Neuronal stem cell (in vitro differentiated cells): Measurements from ENCODE around the gene ZSWIM6.
"Not testable (repeated sequence)": the region's sequence is repeated elsewhere in the genome, so short reads cannot be mapped to it uniquely, and the experiment has no call there.

Source experiments
- DNase-seq: peaks from one replicate; pipeline ENCODE4 v3.0.0-alpha.2; 2013; ENCODE audit warnings: low spot score
- H2AFZ ChIP-seq: one replicate; pipeline ENCODE4 v1.6.1; 2013; ENCODE audit warnings: mild to moderate bottlenecking, low read length, inconsistent platforms
- H2AK5ac ChIP-seq: 2 replicates; pipeline ENCODE4 v1.6.1; 2013; ENCODE audit warnings: low read depth, mild to moderate bottlenecking, inconsistent platforms, low read length, moderate library complexity, mixed read lengths
- H2BK120ac ChIP-seq: 2 replicates; pipeline ENCODE4 v1.6.1; 2013; ENCODE audit warnings: low read depth, mild to moderate bottlenecking, inconsistent platforms, low read length, moderate library complexity, mixed read lengths
- H2BK12ac ChIP-seq: one replicate; pipeline ENCODE4 v1.6.1; 2013; ENCODE audit warnings: low read length, inconsistent platforms
- H2BK15ac ChIP-seq: 2 replicates; pipeline ENCODE4 v1.6.1; 2013; ENCODE audit warnings: mild to moderate bottlenecking, low read length, inconsistent platforms, mixed read lengths
- H2BK5ac ChIP-seq: one replicate; pipeline ENCODE4 v1.6.1; 2013; ENCODE audit warnings: inconsistent platforms, mild to moderate bottlenecking, low read length, moderate library complexity
- H3K14ac ChIP-seq: one replicate; pipeline ENCODE4 v1.6.1; 2013; ENCODE audit warnings: low read length, inconsistent platforms
- H3K18ac ChIP-seq: 2 replicates; pipeline ENCODE4 v1.6.1; 2013; ENCODE audit warnings: low read length, inconsistent platforms
- H3K23ac ChIP-seq: 2 replicates; pipeline ENCODE4 v1.6.1; 2013; ENCODE audit warnings: low read depth, mild to moderate bottlenecking, mixed read lengths, low read length, inconsistent platforms; ENCODE audit not compliant: poor library complexity
- H3K27ac ChIP-seq: replicated peaks from 3 replicates; pipeline ENCODE4 v1.5.1; 2013; ENCODE audit warnings: low read length, inconsistent platforms
- H3K27me3 ChIP-seq, 3 experiments: 2 replicates each; pipeline ENCODE4 v1.6.1; 2013; ENCODE audit warnings: low read length in 3 of 3, mild to moderate bottlenecking in 2 of 3, inconsistent platforms in 1 of 3, low read depth in 1 of 3, mixed read lengths in 1 of 3, moderate library complexity in 1 of 3; ENCODE audit not compliant: control insufficient read depth in 3 of 3, insufficient read depth in 3 of 3
- H3K36me3 ChIP-seq, 2 donors: replicated peaks in 1 of 2; 2 replicates each; pipeline ENCODE4 v1.6.1; 2013; ENCODE audit warnings: low read length in 2 of 2; ENCODE audit not compliant: control insufficient read depth in 2 of 2, insufficient read depth in 2 of 2
- H3K4ac ChIP-seq: 2 replicates; pipeline ENCODE4 v1.6.1; 2013; ENCODE audit warnings: inconsistent platforms, mild to moderate bottlenecking, low read length, moderate library complexity
- H3K4me1 ChIP-seq, 2 donors: 1 replicate in 1 of 2; 2 replicates in 1 of 2; pipeline ENCODE4 v1.6.1; 2013; ENCODE audit warnings: low read length in 2 of 2, low read depth in 1 of 2; ENCODE audit not compliant: control insufficient read depth in 2 of 2, insufficient read depth in 1 of 2
- H3K4me2 ChIP-seq: one replicate; pipeline ENCODE4 v1.6.1; 2013; ENCODE audit warnings: mild to moderate bottlenecking, low read length, inconsistent platforms; ENCODE audit not compliant: insufficient read depth, poor library complexity, severe bottlenecking
- H3K4me3 ChIP-seq, 2 donors: 2 replicates each; pipeline ENCODE4 v1.5.1; 2013; ENCODE audit warnings: low read length in 2 of 2, mild to moderate bottlenecking in 2 of 2, inconsistent platforms in 1 of 2, moderate library complexity in 1 of 2
- H3K79me1 ChIP-seq: one replicate; pipeline ENCODE4 v1.6.1; 2013; ENCODE audit warnings: low read depth, mild to moderate bottlenecking, inconsistent platforms, low read length, moderate library complexity
- H3K9ac ChIP-seq: one replicate; pipeline ENCODE4 v1.6.1; 2013; ENCODE audit warnings: mild to moderate bottlenecking, low read depth, low read length, inconsistent platforms; ENCODE audit not compliant: poor library complexity
- H3K9me3 ChIP-seq, 2 donors: replicated peaks in 1 of 2; 2 replicates each; pipeline versions ENCODE3 to v1.6.1; 2013; ENCODE audit warnings: low read length in 2 of 2, mild to moderate bottlenecking in 2 of 2, inconsistent platforms in 1 of 2, low read depth in 1 of 2, mixed read lengths in 1 of 2, moderate library complexity in 1 of 2; ENCODE audit not compliant: control insufficient read depth in 2 of 2, insufficient read depth in 1 of 2
- H4K8ac ChIP-seq: one replicate; pipeline ENCODE4 v1.6.1; 2013; ENCODE audit warnings: low read depth, mild to moderate bottlenecking, inconsistent platforms, low read length, moderate library complexity
- H4K91ac ChIP-seq: one replicate; pipeline ENCODE4 v1.6.1; 2013; ENCODE audit warnings: low read length, low read depth, mild to moderate bottlenecking, inconsistent platforms; ENCODE audit not compliant: poor library complexity
- WGBS, 2 donors: extraction: QIAGEN DNeasy Blood & Tissue Kit; methylation state at CpG; one replicate each; pipeline ENCODE4 v1.1.7; 2013; ENCODE audit warnings: missing lambda C conversion rate in 2 of 2, mixed read lengths in 1 of 2; ENCODE audit not compliant: insufficient read length in 2 of 2, insufficient replicate concordance in 1 of 2; ENCODE audit errors: extremely low coverage in 2 of 2; 5-methylcytosine and 5-hydroxymethylcytosine counted together

Gene ZSWIM6

GRCh38 chr5:61402244-61402823 is 70.3 kb downstream of the ZSWIM6 start:
- Histone ChIP-seq H4K91ac (no peak overlapping the region), H3K4ac (no peak overlapping the region), H3K18ac (no peak overlapping the region), H2BK12ac (no peak overlapping the region), H3K14ac (no peak overlapping the region), H3K4me3 (no peak overlapping the region), H2AFZ (no peak overlapping the region), H3K27me3 (no peaks in the 10 kb centered on the region), H3K23ac (no peak overlapping the region), H3K4me2 (no peak overlapping the region), H3K36me3 (peaks cover 0 to 29% of the 10 kb centered on the region in 2 donors), H2AK5ac (no peak overlapping the region), H4K8ac (no peak overlapping the region), H3K27ac (no peak overlapping the region), H3K9ac (no peak overlapping the region), H2BK15ac (no peak overlapping the region), H3K9me3 (peaks cover 2 to 21% of the 10 kb centered on the region in 2 donors), H3K79me1 (peaks cover 4% of the 10 kb centered on the region), H2BK120ac (no peak overlapping the region), H2BK5ac (no peak overlapping the region), H3K4me1 (peaks cover 7 to 27% of the 10 kb centered on the region in 2 donors)
- DNase-seq, result no peak

- WGBS, 2 donors, result no CpG with 5 or more reads among the region's 4 CpGs
- Histone ChIP-seq H3K27me3 (no peaks in the 10 kb centered on the region), H3K4me3 (no peak overlapping the region), H3K18ac (no peak overlapping the region), H4K91ac (no peak overlapping the region), H3K27ac (no peak overlapping the region), H2BK15ac (no peak overlapping the region), H3K4me1 (peaks cover 7 to 34% of the 10 kb centered on the region in 2 donors), H3K36me3 (peaks cover 0 to 20% of the 10 kb centered on the region in 2 donors), H3K4ac (no peak overlapping the region), H4K8ac (no peak overlapping the region), H3K4me2 (no peak overlapping the region), H3K9me3 (peaks cover 0 to 12% of the 10 kb centered on the region in 2 donors), H2BK5ac (no peak overlapping the region), H2BK120ac (no peak overlapping the region), H3K79me1 (peaks cover 2% of the 10 kb centered on the region), H2AFZ (no peak overlapping the region), H3K23ac (no peak overlapping the region), H3K9ac (no peak overlapping the region), H2AK5ac (no peak overlapping the region), H3K14ac (no peak overlapping the region), H2BK12ac (no peak overlapping the region)
- DNase-seq, result no peak
Observed at GRCh38 chr5:61402970-61403900, 71.2 kb downstream of the ZSWIM6 start.

GRCh38 chr5:61405511-61406295 is 73.6 kb downstream of the ZSWIM6 start:
- Histone ChIP-seq H4K8ac (no peak overlapping the region), H2BK15ac (no peak overlapping the region), H3K27me3 (no peaks in the 10 kb centered on the region), H3K4me2 (no peak overlapping the region), H2BK120ac (no peak overlapping the region), H3K4me3 (no peak overlapping the region), H2AK5ac (no peak overlapping the region), H3K23ac (no peak overlapping the region), H3K9me3 (peaks cover 0 to 3% of the 10 kb centered on the region in 2 donors), H4K91ac (no peak overlapping the region), H3K79me1 (no peaks in the 10 kb centered on the region), H2BK5ac (no peak overlapping the region), H2BK12ac (no peak overlapping the region), H3K36me3 (peaks cover 0 to 9% of the 10 kb centered on the region in 2 donors), H3K9ac (no peak overlapping the region), H3K27ac (no peak overlapping the region), H3K14ac (no peak overlapping the region), H3K18ac (no peak overlapping the region), H3K4me1 (peaks cover 12 to 49% of the 10 kb centered on the region in 2 donors), H2AFZ (no peak overlapping the region), H3K4ac (no peak overlapping the region)
- DNase-seq, result no peak

GRCh38 chr5:61406497-61406896 is 74.4 kb downstream of the ZSWIM6 start:
- H3K27me3 ChIP-seq, H4K91ac ChIP-seq, H3K9me3 ChIP-seq, H2AK5ac ChIP-seq, H3K9ac ChIP-seq, H4K8ac ChIP-seq, H2BK15ac ChIP-seq, H2BK5ac ChIP-seq, H3K14ac ChIP-seq, H2BK12ac ChIP-seq, DNase-seq, H3K4ac ChIP-seq, H3K79me1 ChIP-seq, H2AFZ ChIP-seq, H3K27ac ChIP-seq, H3K18ac ChIP-seq, H3K4me3 ChIP-seq, H3K23ac ChIP-seq, H2BK120ac ChIP-seq, H3K4me2 ChIP-seq: not testable (repeated sequence)
- Histone ChIP-seq H3K4me1 (peaks cover 13 to 48% of the 10 kb centered on the region in 2 donors), H3K36me3 (peaks cover 0 to 17% of the 10 kb centered on the region in 2 donors)
- no CpG with 5 or more reads among the region's 4 CpGs for WGBS, 2 donors
